ENCODE measurements around the gene SCO2. TPM values are rescaled to one million over a fixed set of nuclear protein-coding genes. Genes with fewer than 3 reads are reported as not detected.

Gene SCO2
- total and polyA plus RNA-seq, 10 of the 15 experiments (the other 5 are each of a cell fraction or from before 2014, with no cell fraction given): 0.18 to 16.0 (median 2.4) TPM; not detected in 1

DNA sequence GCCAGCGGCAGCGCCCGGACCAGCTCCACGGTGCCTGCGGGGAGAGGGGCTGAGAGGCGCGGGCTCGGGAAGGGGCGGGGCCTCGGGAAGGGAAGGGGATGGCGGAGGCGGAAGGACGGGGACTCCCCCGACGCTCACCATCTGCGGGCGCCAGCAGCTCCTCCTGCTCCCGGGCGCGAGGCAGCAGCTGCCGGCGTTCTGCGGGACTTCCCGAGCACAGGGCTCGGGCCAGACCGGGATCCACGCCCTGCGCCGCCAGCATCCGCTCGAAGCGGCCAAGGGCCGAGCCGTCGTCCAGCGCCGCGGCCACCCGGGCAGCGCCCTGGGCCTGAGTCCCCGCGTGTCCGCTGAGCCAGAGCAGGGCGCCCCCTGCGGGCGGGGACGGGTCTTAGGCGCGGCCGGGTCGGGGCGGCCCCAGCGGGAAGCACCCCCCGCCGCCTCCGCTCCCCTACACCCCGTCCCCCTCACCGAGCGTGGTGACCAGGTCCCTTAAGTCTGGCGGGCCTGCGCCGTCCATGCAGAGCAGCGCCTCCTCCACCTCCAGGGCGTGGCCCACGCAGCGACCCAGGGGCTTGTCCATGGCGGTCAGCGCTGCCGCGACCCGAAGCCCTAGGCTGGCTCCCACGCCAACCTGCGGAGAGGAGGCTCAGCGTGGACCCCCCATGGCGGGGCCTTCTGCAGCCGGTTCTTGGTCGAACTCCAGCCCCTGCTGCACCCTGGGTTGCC lies 873 bp upstream of the SCO2 start (continued):
- TF ChIP-seq, protein P1, sequence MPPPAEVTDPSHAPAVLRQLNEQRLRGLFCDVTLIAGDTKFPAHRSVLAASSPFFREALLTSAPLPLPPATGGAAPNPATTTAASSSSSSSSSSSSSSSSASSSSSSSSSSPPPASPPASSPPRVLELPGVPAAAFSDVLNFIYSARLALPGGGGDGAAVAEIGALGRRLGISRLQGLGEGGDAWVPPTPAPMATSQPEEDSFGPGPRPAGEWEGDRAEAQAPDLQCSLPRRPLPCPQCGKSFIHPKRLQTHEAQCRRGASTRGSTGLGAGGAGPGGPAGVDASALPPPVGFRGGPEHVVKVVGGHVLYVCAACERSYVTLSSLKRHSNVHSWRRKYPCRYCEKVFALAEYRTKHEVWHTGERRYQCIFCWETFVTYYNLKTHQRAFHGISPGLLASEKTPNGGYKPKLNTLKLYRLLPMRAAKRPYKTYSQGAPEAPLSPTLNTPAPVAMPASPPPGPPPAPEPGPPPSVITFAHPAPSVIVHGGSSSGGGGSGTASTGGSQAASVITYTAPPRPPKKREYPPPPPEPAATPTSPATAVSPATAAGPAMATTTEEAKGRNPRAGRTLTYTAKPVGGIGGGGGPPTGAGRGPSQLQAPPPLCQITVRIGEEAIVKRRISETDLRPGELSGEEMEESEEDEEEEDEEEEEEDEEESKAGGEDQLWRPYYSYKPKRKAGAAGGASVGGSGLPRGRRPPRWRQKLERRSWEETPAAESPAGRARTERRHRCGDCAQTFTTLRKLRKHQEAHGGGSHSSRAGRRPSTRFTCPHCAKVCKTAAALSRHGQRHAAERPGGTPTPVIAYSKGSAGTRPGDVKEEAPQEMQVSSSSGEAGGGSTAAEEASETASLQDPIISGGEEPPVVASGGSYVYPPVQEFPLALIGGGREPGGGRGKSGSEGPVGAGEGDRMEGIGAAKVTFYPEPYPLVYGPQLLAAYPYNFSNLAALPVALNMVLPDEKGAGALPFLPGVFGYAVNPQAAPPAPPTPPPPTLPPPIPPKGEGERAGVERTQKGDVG (CRISPR knock-in tag; IDR thresholded peaks at IDR 0.05): no peak
- TF ChIP-seq POLR2AphosphoS2 (IDR thresholded peaks at IDR 0.05; ENCODE audit: low read depth, low read length): no peak
- no peak for TF ChIP-seq NRF1 (conservative IDR thresholded peaks at IDR 0.05; ENCODE audit: low read depth, low read length)
- TF ChIP-seq, protein P2, sequence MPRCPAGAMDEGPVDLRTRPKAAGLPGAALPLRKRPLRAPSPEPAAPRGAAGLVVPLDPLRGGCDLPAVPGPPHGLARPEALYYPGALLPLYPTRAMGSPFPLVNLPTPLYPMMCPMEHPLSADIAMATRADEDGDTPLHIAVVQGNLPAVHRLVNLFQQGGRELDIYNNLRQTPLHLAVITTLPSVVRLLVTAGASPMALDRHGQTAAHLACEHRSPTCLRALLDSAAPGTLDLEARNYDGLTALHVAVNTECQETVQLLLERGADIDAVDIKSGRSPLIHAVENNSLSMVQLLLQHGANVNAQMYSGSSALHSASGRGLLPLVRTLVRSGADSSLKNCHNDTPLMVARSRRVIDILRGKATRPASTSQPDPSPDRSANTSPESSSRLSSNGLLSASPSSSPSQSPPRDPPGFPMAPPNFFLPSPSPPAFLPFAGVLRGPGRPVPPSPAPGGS (IDR thresholded peaks at IDR 0.05; ENCODE audit: borderline replicate concordance, insufficient read depth, low read depth, low read length, poor library complexity, severe bottlenecking): peak; percentile 68
- TF ChIP-seq BACH1 (IDR thresholded peaks at IDR 0.05; ENCODE audit: borderline replicate concordance): peak; percentile 99
- peak; percentile 72 for TF ChIP-seq NR2F1 (conservative IDR thresholded peaks at IDR 0.05)
- TF ChIP-seq, protein P3, sequence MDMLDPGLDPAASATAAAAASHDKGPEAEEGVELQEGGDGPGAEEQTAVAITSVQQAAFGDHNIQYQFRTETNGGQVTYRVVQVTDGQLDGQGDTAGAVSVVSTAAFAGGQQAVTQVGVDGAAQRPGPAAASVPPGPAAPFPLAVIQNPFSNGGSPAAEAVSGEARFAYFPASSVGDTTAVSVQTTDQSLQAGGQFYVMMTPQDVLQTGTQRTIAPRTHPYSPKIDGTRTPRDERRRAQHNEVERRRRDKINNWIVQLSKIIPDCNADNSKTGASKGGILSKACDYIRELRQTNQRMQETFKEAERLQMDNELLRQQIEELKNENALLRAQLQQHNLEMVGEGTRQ (IDR thresholded peaks at IDR 0.05; ENCODE audit: borderline replicate concordance, low read depth, low read length): no peak; the same call in 1 of the 2 replicates
- no peak for TF ChIP-seq MTA3 (IDR thresholded peaks at IDR 0.05; ENCODE audit: borderline replicate concordance, low read length)
- TF ChIP-seq FOXK2 (IDR thresholded peaks at IDR 0.05): no peak
- TF ChIP-seq SMAD1 (IDR thresholded peaks at IDR 0.05; ENCODE audit: low read depth, partially characterized antibody): no peak
- TF ChIP-seq ZNF384 (IDR thresholded peaks at IDR 0.05; ENCODE audit: borderline replicate concordance, low read depth, low read length): no peak
- peak; percentile 30; the same call in 1 of the 2 replicates for TF ChIP-seq RAD21 (IDR thresholded peaks at IDR 0.05; ENCODE audit: insufficient read depth, low read depth, low read length)
- no peak; the same call in 1 of the 2 replicates for TF ChIP-seq SMC3 (IDR thresholded peaks at IDR 0.05; ENCODE audit: borderline replicate concordance, low read length)
- TF ChIP-seq RB1 (IDR thresholded peaks at IDR 0.05; ENCODE audit: borderline replicate concordance): no peak
- no peak for TF ChIP-seq ETV6 (conservative IDR thresholded peaks at IDR 0.05 in 1 of 2, IDR thresholded peaks at IDR 0.05 in 1 of 2; ENCODE audit: borderline replicate concordance in 1 of 2, low read depth in 1 of 2)
- TF ChIP-seq, protein P4, sequence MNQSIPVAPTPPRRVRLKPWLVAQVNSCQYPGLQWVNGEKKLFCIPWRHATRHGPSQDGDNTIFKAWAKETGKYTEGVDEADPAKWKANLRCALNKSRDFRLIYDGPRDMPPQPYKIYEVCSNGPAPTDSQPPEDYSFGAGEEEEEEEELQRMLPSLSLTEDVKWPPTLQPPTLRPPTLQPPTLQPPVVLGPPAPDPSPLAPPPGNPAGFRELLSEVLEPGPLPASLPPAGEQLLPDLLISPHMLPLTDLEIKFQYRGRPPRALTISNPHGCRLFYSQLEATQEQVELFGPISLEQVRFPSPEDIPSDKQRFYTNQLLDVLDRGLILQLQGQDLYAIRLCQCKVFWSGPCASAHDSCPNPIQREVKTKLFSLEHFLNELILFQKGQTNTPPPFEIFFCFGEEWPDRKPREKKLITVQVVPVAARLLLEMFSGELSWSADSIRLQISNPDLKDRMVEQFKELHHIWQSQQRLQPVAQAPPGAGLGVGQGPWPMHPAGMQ (IDR thresholded peaks at IDR 0.05; ENCODE audit: borderline replicate concordance): no peak
- no peak for TF ChIP-seq ZNF274 (IDR thresholded peaks at IDR 0.05; ENCODE audit: insufficient read depth, insufficient read length)
- TF ChIP-seq FOXM1 (IDR thresholded peaks at IDR 0.05; ENCODE audit: low read depth, low read length): no peak
- TF ChIP-seq ZNF24 (IDR thresholded peaks at IDR 0.05): no peak; the same call in 1 of the 2 replicates
- no peak for TF ChIP-seq KDM1A (IDR thresholded peaks at IDR 0.05; ENCODE audit: borderline replicate concordance)
- peak; percentile 72 for TF ChIP-seq IKZF1 (conservative IDR thresholded peaks at IDR 0.05)
- TF ChIP-seq NBN (IDR thresholded peaks at IDR 0.05): peak; percentile 59
- TF ChIP-seq PML (IDR thresholded peaks at IDR 0.05; ENCODE audit: low read length): no peak
- TF ChIP-seq CREB1 (IDR thresholded peaks at IDR 0.05; ENCODE audit: low read depth): no peak
- TF ChIP-seq TBL1XR1 (IDR thresholded peaks at IDR 0.05; ENCODE audit: low read depth, low read length): no peak

All from GM12878 (cell line).